ENCODE results near the gene FDXACB1.
"Not testable (repeated sequence)": the region's sequence is repeated elsewhere in the genome, so short reads cannot be mapped to it uniquely, and the experiment has no call there.

The FDXACB1 gene

DNA sequence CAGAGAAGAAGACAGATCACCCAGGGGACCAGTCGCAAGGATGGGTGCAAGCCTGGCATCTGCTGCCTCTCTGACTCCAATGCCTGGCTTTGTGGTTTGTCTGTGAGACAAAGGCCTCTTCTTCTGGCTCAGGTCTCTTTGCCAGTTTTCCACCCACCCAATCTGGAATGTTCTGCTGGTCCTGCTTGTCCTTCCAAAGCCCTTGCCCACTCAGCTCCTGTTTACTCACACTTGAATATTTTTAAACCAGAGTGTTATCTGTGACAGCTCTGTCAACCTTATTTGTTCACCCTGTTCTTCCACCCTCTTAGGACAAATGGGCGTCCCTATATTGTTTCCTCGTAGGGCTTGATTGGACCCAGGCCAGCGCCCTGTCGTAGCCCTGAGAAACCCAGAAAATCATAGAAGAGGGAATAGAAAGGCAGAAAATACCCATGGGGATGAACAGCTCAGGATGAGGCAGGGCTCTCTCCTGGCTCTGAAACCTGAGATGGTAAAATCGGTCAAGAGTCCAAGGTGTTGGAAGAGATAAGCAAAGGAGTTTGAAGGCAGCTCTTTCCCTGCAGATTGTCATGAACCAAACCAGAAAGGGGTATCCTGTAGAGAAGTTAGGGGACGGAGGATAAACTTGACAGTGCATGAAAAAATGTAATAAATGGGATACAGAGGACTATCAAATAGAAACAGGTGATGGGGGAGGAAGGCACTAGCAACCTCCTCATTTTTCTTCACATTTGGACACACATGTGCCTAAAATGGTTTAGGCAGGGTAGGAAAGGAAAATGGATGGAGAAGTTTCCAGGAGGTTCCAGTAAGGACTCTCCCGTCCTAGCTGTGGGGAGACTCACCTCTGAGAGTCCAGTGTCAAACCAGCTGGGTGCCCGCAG lies 32.0 kb upstream of the FDXACB1 start:
- peak; percentile 48 for DNase-seq (ENCODE audit: low spot score)

DNA sequence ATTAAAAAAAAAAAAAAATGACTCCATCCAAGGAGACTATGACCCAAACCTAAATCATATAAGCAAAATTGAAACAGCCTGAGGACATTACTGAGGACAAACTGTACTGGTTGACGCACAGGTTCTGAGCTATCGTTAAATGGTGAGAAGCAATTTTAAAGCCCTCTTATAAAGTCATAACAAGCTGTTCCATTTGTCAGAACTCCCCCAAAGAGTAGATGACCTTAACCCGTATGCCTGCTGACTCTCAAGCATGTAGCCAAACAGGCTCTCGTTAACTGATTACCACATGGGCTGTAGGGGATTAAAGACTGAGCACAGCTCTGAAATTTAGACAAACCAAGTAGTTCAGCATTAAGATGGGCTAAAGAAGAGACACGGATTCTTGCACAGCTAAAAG lies 30.4 kb upstream of the FDXACB1 start:
- no peak for DNase-seq (ENCODE audit: low spot score)

DNA sequence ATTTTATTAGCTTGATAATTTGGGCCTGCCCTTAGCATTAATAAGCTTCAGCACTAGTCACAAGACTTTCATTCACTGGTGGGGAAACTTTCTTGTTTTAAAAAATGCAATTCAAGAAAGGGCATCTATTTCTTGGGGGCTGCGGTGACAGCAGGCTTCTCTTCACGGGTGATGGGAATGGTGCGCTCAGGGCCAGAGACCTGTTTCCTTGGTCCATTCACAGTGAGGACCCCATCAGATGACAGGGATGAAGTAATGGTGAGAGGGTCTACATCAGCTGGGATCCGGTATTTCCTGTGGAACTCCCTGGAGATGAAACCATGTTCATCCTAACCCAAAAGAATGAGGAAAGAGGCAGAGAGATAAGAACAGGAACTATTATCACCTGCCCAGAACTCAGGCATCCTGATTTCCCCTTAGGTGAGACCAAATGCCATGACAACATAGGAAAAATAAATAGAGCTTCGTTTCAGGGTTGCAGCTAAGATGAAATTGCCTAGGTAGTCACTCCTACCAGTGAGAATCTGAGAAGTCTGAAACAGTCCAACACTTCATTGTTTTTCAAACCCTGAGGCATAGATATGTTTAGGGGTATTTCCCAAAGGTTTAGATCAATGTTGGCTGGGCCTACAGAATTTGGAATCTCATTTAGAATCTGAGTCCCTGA lies 29.8 kb upstream of the FDXACB1 start:
- no peak for DNase-seq (ENCODE audit: low spot score)

DNA sequence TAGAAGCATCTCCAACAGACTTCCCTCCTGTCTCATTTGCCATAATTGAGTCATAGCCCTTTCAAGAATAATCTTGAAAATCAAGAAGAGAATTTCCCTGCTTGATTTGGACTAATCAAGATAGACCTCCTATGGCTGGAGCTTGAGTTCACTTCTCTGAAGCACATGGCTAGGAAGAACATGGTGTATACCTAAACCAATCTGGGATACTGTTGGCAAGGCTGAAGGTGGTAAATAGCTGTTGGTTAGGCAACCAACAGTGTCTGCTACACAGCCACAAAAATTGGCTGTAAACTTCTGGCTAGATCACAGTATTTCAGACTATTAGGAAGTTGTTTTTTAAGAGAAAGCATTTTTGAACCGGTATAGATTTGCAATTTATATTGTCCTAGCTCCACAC lies 27.7 kb upstream of the FDXACB1 start:
- no peak for DNase-seq (ENCODE audit: low spot score)

DNA sequence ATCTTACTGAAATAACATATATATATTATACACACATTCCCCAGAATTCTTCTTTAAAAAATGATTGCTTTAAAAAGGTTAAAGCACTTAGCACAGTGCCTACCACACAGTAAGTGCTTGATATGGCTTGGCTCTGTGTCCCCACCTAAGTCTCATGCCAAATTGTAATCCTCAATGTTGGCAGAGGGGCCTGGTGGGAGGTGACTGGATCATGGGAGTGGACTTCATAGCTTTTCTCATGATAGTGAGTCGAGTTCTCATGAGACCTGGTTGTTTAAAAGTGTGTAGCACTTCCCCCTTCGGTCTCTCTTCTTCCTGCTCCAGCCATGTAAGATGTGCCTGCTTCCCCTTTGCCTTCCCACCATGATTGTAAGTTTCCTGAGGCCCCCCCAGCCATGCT lies 26.4 kb upstream of the FDXACB1 start:
- no peak for DNase-seq (ENCODE audit: low spot score)

DNA sequence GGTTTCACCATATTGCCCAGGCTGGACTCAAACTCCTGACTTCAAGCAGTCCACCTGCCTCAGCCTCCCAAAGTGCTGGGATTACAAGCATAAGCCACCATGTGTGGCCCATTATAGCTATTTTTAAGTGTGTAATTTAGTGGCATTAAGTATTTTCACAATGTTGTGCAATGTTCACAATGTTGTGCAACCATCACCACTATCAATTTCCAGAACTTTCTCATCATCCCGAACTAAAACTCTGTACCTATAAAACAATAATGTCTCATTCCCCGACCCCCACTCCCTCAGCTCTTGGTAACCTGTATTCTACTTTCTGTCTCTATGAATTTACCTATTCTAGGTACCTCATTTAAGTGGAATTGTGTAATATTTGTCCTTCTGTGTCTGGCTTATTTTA lies 7.9 kb upstream of the FDXACB1 start:
- DNase-seq (ENCODE audit: low spot score), result no peak

DNA sequence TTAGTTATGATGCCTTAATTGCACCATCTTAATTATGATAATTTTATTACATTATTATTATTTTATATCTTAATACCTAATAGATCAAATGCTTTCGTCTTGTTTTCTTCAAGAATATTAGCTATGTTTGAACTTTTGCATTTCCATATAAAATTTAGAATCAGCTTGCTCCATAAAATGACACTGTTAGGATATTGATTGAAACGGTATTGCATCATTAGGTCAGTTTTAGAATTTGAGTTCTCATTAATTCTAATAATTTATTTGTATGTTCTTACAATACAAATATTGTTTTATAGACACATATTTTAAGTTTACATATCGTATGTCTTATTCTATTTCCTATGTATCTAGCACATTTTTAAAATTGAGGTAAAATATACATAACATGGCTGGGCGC lies 7.1 kb upstream of the FDXACB1 start:
- no peak for DNase-seq (ENCODE audit: low spot score)

DNA sequence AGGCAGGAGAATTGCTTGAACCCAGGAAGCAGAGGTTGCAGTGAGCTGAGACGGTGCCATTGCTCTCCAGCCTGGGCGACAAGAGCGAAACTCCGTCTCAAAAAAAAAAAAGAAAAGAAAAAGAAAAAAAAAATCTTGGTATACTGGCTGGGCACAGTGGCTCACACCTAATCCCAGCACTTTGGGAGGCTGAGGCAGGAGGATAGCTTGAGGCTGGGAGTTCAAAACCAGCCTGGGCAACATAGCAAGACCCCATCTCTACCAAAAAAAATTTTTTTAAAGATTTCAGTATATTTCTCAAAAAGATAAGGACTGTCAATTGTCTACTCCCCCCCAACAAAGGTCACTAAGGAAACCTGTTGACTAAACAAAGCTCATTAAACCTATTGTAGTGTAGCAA lies 6.1 kb upstream of the FDXACB1 start:
- not testable (repeated sequence) for DNase-seq (ENCODE audit: low spot score)

DNA sequence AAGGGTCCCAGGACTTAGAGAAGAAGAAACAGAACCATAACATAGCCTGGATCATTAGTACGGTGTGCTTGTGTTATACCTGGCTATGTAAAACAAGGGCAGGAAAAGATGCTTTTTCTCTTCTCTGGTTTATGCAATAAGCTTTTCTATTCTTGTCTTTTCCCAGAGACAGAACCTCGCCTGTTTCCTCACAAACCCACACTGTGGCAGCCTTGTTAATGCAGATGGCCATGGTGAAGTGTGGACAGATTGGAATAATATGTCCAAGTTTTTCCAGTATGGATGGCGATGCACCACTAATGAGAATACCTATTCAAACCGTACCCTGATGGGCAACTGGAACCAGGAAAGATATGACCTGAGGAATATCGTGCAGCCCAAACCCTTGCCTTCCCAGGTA lies 3.2 kb upstream of the FDXACB1 start:
- no peak for DNase-seq (ENCODE audit: low spot score)

DNA sequence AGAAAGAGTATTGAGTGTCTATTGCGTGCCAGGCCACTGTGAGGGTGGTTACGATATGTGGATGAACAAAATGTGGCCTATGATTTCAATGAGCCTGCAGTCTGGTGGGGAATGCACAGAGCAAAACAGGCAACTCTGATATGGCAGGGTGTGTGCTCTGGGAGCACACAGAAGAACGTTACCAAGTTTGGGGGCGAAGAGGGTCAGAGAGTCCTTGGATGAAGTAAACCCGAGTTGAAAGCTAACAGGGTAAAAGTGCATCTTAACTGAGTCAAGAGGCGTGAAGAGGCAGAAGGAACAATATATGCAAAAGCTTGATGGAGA lies 634 bp upstream of the FDXACB1 start:
- DNase-seq (ENCODE audit: low spot score), result no peak

DNA sequence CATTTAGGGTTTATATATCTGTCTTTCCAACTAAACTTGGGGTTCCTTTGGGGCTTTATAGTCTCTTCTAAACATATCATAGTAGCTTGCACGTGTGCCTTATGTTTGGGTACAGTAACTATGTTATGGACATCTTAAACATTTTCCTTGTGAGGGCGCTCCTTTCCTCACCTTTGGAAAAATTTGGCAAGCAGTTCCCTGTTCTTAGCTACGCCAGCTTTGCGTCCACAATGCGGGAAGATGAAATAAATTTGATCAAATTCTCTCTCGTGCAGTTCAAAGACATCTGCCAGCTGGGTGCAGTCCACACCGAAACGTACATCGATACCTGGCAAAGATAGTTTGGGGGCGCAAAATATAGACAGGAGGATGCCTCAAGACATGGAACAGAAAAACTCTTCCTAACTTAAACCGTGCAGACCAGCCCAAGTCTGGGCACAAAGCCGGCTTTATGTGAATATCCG lies 548 bp downstream of the FDXACB1 start:
- DNase-seq (ENCODE audit: low spot score), result no peak

DNA sequence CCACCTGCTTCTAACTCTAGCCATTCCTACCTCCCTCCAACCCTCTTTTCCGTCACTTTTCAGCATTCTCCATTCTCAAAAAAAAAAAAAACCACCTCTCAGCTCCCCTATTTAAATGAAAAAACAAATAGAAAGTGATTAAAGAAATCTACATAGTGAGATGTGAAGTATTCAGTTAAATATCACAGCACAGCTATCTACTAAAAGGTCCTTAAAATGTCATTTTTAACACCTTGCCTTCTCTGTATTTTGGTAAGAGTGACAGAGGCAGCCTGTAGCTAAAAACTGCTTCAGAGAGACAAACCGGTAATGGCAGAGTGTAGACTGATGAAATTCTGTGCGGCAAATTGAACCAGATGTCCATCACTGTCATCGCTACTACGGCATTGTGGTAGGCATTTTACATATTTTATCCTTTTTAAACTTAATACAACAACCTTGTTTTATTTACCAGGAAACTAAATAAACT lies 7.2 kb downstream of the FDXACB1 start:
- DNase-seq (ENCODE audit: low spot score), result peak; percentile 18

DNA sequence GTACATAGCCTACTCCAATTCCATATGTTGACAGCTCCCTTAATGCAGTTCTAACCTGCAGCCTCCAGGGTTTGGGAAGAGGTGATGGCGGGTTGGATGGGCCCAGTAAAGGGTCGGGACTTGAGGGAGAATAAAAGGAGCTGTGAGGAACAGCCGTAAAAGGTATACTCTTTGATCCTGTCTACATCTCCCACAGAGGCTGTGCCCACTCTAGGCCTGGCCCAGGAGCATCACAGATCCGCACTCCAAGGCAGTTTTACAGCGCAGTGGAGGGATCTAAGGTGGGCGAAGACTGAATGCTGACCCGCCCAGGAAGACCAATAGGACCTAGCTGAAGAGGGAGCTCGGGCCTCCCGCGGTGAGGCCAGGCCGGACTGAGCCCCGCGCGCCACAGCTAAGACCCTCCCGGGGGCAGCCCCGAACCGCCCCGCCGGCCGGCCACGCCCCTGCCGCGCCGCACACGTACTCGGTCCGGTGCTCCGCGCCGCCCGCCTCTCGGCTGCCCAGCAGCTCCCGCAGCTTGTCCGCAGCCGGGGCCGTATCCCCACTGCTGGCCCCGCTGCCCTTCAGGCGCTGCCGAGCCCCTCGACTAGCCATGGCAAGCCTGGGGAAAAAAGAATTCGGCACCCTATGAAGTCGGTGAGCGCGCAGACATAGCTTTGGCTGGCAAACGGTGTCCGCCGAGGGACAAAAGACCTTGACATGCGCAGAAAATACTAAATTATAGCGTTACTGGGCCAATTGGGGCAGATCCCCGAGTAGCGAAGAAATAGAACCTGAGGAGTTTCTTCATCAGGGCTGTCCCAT lies 7.9 kb downstream of the FDXACB1 start, which contains the start of gene ALG9:
ALG9 (minus strand) TSS at position 696 of the 807 bp plus-strand sequence; CDS start at position 597, 99 bp downstream.
- peak; percentile 92 for DNase-seq (ENCODE audit: low spot score)

DNA sequence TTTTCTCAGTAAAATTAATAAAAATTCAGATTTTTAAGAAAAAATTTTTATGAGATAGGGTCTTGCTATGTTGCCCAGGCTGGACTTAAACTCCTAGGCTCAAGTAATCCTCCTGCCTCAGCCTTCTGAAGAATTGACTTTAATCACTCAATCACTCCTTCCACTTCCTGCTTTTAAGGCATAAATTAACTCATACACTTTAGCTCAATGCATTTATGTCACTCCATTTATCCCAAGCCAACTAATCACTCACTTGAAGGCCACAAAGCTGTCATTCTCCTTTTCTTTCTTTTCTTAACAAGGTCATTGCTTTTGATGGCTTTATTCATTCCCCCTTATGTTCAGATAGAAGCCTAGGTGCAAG lies 8.5 kb downstream of the FDXACB1 start:
- DNase-seq (ENCODE audit: low spot score), result no peak

DNA sequence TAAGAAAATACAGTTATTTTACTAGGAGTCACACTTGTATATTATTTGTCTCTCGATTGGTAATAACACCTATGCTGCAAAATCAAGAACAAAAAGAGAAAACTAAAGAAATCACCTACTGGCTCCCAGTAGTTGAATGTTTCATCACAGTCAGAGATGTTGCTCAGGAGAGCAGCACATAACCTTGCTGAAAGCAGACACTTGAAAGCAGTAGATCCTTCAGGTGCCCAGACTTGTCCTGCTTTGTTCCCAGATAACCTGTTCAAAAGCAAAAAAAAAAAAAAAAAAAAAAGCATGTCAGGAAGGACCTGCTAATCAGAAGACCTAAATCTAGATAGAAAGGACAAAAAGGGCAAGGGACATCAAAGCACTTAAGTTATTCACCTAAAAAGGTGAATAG lies 8.9 kb downstream of the FDXACB1 start:
- DNase-seq (ENCODE audit: low spot score), result no peak

DNA sequence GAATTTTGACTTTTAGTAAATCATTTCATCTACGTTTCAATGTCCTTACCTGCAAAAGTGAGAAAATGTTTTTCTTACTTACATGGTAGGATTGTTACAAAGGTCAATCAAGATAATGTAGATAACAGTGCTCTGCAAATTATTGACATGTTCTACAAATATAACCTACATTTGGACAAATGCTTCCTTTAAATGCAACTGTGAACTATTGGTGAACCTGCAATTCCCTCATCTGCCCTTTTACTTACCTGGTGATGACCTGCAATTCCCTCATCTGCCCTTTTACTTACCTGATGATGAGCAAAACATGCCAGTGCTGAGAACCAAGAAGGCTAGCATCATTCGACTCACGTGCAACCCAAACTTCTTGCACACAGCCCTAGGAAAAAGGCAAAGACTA lies 18.7 kb downstream of the FDXACB1 start:
- DNase-seq (ENCODE audit: low spot score), result no peak

DNA sequence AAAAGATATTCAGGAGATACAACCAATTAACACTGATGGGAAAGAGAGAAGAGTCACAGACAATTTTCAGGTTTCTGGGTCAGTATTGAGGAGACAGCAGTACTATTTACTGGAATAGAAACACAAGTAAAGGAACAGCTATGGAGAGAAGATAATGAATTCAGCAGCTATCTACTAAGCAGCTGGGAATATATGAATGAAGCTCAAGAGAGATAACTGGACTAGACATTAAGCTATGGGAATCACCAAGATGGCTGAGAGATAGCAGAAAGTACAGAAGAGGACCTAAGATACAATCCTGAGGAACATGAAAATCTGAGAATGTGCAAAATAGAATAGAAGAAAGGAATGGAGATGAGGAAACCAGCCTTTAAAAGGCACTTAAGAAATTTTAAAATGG lies 23.5 kb downstream of the FDXACB1 start:
- no peak for DNase-seq (ENCODE audit: low spot score)

DNA sequence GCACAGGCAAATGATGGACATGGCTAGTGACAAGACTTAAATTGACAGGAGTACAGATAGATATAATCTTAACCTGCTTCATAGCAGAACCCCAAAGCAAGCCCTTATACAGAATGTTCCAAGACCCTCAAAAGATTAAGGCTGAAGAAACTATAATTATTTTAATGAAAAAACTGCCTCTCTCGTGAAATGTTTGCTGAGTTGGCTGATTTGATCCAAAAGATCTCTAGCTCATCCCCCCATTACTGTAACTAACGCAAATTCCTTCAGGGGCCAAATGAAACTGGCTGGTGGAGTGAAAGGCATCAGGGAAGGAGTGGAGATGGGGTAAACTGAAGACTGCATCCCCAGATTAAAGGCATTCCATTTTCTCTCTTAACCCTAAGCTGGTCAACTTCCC lies 26.9 kb downstream of the FDXACB1 start:
- DNase-seq (ENCODE audit: low spot score), result no peak

DNA sequence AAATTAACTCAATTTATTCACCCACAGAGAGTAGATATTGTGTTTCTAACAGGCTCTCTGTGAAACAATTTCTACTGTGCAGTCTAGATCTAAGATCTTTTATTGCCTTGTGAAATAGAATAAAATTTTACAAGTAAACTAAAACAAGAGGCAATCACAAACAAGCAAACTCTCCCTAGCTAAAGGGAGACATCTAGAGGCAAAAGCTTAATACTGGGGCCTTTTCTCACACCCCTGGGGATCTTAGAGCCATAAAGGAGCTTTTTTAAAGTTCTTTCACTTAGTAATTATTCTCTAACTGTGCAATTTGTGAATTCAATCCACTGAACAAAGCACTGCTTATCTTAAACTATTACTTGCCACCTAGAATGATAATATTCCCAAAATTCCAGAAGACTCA lies 27.3 kb downstream of the FDXACB1 start:
- DNase-seq (ENCODE audit: low spot score), result peak; percentile 51

DNA sequence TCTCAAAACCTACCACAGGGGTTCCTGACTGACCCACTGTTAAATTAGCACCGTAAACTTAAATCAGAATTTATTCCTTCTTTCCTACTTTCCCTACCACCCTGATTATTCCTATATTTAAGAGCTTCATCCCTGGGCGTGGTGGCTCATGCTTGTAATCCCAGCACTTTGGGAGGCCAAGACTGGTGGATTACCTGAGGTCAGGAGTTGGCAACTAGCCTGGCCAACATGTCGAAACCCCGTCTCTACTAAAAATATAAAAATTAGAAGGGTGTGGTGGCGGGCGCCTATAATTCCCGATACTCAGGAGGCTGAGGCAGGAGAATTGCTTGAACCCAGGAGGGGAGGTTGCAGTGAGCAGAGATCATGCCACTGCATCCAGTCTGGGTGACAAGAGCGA lies 27.9 kb downstream of the FDXACB1 start:
- no peak for DNase-seq (ENCODE audit: low spot score)

DNA sequence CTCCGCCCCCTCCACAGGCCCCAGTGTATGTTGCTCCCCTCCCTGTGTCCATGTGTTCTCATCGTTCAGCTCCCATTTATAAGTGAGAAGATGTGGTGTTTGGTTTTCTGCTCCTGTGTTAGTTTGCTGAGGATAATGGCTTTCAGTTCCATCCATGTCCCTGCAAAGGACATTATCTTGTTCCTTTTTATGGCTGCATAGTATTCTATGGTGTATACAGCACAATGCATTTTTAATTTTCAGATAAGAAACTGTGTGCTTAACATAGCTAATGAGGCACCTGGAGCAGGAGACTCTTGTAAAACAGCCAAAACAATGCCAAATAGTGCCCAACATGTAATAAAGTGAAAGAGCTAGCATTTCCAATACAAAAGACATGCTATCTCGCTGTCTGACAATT lies 29.3 kb downstream of the FDXACB1 start:
- no peak for DNase-seq (ENCODE audit: low spot score)

DNA sequence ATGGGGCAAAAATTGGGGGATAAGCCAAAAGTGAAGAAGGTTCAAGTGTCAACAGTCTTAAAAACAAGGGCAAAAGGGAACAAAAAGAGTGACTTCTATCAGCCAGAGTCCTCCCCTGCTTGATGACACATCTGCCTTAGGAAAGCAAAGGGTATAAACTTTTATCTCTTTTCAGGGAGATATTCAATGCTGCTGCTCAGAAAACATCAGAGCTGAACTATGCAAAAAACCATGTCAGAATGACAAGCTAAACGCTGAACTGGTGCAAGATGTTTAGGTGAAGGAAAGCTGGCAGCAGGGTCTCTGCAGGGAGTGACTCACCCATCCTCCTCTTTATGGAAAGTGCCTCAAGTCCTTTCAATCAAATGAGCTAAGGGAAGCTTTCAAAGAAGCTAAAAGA lies 32.3 kb downstream of the FDXACB1 start:
- peak; percentile 46 for DNase-seq (ENCODE audit: low spot score)

DNA sequence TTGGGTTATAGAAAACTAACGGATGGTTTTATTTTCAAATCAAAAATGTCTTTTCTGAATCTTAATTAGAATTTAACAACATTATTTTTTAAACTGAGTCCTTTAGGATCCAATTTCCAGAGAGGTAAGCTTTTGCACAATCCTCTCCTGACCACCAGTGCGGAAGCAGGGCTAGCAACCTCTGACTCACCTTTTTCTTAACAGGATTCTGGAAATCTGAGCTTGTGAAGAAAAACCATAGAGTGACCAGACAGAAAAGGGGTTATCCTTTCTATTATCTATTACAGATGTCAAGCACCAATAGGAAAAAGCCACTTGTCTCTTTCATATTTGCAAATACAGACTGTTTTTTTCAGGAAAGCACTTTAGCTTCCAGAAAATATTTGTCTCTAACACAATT lies 32.9 kb downstream of the FDXACB1 start:
- DNase-seq (ENCODE audit: low spot score), result no peak

Measured in GM03348 (cell line).